ENCODE measurements around the gene PLOD3. TPM values are rescaled to one million over a fixed set of nuclear protein-coding genes. Genes with fewer than 3 reads are reported as not detected.
A peak's percentile ranks its signal among the peaks of the same experiment; 100 is the strongest.

PLOD3 gene
- total and polyA plus RNA-seq, 2 donors from 2014 or later, result 53.5 to 78.8 TPM

DNA sequence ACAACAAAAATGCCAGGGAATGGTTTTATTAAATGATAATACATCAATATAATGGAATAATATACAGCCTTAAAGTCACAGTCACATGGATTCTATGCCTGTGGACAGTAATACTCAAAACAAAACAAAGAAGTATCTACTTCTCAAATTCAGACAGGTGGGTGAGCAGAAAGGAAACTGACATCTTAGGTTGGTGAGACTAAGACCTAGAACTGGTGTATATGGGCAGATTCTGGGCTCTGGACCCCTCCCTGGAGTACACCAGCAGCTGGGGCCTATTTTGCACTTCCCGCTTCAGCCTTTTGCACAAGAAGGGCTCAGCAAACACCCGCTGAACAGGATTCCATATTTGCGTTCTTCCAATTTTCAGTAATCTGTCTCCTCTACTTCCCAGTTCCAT, 32.9 kb upstream of the PLOD3 start:
- H3K9me3 ChIP-seq (ENCODE audit: control insufficient read depth in 2 of 3, insufficient read depth in 1 of 3, low read length in 3 of 3), result no peaks in the 10 kb centered on the region
- no peaks in the 10 kb centered on the region for H3K27me3 ChIP-seq (ENCODE audit: control insufficient read depth, insufficient read depth, low read length)
- H3K9ac ChIP-seq (ENCODE audit: low read length in 3 of 3), result no peak overlapping the region
- DNase-seq, result no peak
- intact Hi-C loops (cut with DNase I), result no loop called here
- peaks cover 2 to 9% (median 5%) of the 10 kb centered on the region in 3 donors for H3K4me1 ChIP-seq (ENCODE audit: control insufficient read depth in 2 of 3, insufficient read depth in 2 of 3, low read depth in 1 of 3, low read length in 3 of 3)
- H3K36me3 ChIP-seq (ENCODE audit: control insufficient read depth in 2 of 3, insufficient read depth in 3 of 3, low read length in 3 of 3), result no peaks in the 10 kb centered on the region
- H3K27ac ChIP-seq (ENCODE audit: low read depth in 2 of 2, low read length in 2 of 2), result no peak overlapping the region
- no peak overlapping the region for H3K4me3 ChIP-seq (ENCODE audit: low read length in 3 of 3)
- no peak for FAIRE-seq
- TF ChIP-seq, protein P1, sequence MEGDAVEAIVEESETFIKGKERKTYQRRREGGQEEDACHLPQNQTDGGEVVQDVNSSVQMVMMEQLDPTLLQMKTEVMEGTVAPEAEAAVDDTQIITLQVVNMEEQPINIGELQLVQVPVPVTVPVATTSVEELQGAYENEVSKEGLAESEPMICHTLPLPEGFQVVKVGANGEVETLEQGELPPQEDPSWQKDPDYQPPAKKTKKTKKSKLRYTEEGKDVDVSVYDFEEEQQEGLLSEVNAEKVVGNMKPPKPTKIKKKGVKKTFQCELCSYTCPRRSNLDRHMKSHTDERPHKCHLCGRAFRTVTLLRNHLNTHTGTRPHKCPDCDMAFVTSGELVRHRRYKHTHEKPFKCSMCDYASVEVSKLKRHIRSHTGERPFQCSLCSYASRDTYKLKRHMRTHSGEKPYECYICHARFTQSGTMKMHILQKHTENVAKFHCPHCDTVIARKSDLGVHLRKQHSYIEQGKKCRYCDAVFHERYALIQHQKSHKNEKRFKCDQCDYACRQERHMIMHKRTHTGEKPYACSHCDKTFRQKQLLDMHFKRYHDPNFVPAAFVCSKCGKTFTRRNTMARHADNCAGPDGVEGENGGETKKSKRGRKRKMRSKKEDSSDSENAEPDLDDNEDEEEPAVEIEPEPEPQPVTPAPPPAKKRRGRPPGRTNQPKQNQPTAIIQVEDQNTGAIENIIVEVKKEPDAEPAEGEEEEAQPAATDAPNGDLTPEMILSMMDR (IDR thresholded peaks at IDR 0.05; ENCODE audit: borderline replicate concordance, extremely low read depth, insufficient read depth), result no peak

DNA sequence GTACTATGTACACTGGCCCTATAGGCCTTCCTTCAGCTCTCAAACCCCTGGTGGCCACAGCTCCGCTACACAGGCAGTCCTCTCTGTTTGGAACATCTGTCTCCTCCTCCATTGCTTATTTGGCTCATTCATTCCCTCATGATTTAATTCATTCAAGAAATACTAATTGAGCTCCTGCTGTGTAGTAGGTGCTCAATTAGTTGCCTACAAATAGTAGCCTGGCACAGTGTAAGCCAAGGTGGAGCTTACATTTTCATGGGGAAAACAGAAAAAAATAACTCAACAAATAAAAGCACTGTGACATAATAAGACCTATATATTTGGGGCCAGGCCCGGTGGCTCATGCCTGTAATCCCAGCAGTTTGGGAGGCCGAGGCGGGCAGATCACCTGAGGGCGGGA, 30.9 kb upstream of the PLOD3 start:
- no peak overlapping the region for H3K4me3 ChIP-seq (ENCODE audit: low read length in 3 of 3)
- peaks cover 2 to 17% (median 16%) of the 10 kb centered on the region in 3 donors for H3K4me1 ChIP-seq (ENCODE audit: control insufficient read depth in 2 of 3, insufficient read depth in 2 of 3, low read depth in 1 of 3, low read length in 3 of 3)
- TF ChIP-seq, protein P1 (IDR thresholded peaks at IDR 0.05; ENCODE audit: borderline replicate concordance, extremely low read depth, insufficient read depth), result no peak
- H3K36me3 ChIP-seq (ENCODE audit: control insufficient read depth in 2 of 3, insufficient read depth in 3 of 3, low read length in 3 of 3), result no peaks in the 10 kb centered on the region
- no peak overlapping the region for H3K9ac ChIP-seq (ENCODE audit: low read length in 3 of 3)
- no peaks in the 10 kb centered on the region for H3K27me3 ChIP-seq (ENCODE audit: control insufficient read depth, insufficient read depth, low read length)
- intact Hi-C loops (cut with DNase I), result no loop called here
- no peak overlapping the region for H3K27ac ChIP-seq (ENCODE audit: low read depth in 2 of 2, low read length in 2 of 2)
- H3K9me3 ChIP-seq (ENCODE audit: control insufficient read depth in 2 of 3, insufficient read depth in 1 of 3, low read length in 3 of 3), result no peaks in the 10 kb centered on the region
- DNase-seq (no peak), FAIRE-seq (no peak)

DNA sequence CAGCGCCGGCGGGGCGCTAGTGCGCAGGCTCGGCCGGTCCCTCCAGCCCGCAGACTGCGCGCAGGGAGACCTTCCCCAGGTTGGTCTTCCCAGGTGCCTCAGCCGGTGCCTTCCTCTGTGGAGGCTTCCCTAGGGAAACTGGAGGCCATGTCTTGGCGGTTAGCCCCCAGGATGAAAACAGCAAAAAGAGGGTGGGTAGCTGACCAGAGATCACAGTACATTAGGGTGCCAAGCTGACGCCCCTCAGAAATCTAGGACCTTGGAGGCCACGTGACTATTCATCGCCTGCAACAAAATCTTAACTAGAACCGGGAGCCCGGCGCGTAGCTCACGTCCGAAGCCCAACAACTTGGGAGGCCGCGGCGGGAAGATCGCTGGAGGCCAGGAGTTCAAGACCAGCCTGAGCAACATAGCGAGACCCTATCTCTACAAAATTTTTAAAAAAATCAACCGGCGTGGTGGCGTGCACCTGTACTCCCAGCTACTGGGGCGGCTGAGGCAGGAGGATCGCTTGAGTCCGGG, 27.8 kb upstream of the PLOD3 start:
- Histone ChIP-seq H3K4me1 (ENCODE audit: control insufficient read depth in 2 of 3, insufficient read depth in 2 of 3, low read depth in 1 of 3, low read length in 3 of 3) (peaks cover 0 to 17% (median 12%) of the 10 kb centered on the region in 3 donors), H3K36me3 (ENCODE audit: control insufficient read depth in 2 of 3, insufficient read depth in 3 of 3, low read length in 3 of 3) (peaks cover 0 to 3% (median 0%) of the 10 kb centered on the region in 3 donors), H3K9ac (ENCODE audit: low read length in 3 of 3) (peak overlapping the region; percentile 43 to 90 (median 55)), H3K27me3 (ENCODE audit: control insufficient read depth, insufficient read depth, low read length) (no peaks in the 10 kb centered on the region), H3K27ac (ENCODE audit: low read depth in 2 of 2, low read length in 2 of 2) (peak overlapping the region; percentile 98 to 100), H3K9me3 (ENCODE audit: control insufficient read depth in 2 of 3, insufficient read depth in 1 of 3, low read length in 3 of 3) (no peaks in the 10 kb centered on the region), H3K4me3 (ENCODE audit: low read length in 3 of 3) (peak overlapping the region; percentile 86 to 99 (median 88))
- TF ChIP-seq, protein P1 (IDR thresholded peaks at IDR 0.05; ENCODE audit: borderline replicate concordance, extremely low read depth, insufficient read depth), result no peak
- no peak for DNase-seq
- no peak for FAIRE-seq
- intact Hi-C loops (cut with DNase I), result no loop called here
